Activated gamma-delta T cell treated with anti-CD3 and anti-CD28 coated beads, Interleukin-2, amount 50 U/mL, for 16 hours (primary cell): ENCODE results near the gene GKN1.
A peak's percentile ranks its signal among the peaks of the same experiment; 100 is the strongest.
"Not testable (repeated sequence)": the region's sequence is repeated elsewhere in the genome, so short reads cannot be mapped to it uniquely, and the experiment has no call there.

Experiments
- DNase-seq: peaks from one replicate; pipeline ENCODE4 v3.0.0-alpha.2; 2020; ENCODE audit warnings: low read depth

The GKN1 gene, protein sequence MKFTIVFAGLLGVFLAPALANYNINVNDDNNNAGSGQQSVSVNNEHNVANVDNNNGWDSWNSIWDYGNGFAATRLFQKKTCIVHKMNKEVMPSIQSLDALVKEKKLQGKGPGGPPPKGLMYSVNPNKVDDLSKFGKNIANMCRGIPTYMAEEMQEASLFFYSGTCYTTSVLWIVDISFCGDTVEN

DNA sequence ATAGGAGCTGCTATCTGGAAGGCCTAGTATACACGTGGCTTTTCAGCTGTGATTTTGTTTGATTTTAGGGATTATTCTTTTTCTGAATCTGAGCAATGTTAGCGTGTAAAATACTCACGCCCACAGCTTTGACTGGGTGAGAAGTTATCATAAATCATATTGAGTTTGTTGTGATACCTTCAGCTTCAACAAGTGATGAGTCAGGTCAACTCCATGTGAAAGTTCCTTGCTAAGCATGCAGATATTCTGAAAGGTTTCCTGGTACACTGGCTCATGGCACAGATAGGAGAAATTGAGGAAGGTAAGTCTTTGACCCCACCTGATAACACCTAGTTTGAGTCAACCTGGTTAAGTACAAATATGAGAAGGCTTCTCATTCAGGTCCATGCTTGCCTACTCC is at the start of gene GKN1:
Gene GKN1, plus strand, starts transcription at position 386 of the 400 bp plus-strand sequence. CDS start 42 bp downstream, outside the sequence.
- no peak for DNase-seq

DNA sequence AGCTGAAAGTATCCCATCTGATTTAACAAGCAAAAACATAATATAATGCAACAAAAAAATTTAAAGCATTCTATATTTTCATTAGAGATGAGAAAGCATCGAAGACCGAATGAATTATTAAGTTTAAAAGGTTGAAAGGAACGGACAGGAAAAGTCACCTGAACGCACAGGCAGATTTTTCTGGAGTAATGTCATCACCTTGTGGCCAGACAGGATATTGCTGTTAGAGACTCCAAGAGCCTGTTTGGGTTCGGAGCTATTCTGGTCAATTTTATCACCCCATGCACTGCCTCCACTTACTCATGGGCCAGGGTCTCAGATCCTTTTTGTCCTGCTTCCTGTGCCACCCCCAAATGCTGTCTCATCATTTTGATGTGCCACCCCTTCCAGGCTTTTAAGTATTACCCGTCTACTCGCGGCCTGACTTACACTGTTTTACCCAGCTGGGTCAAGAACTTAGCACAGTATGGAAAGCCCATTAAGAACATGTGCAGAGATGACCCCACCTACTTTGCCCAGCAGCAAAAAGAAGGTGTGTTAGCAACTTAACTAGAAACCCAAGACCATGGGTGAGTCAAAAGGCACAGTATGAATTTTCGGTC is 49.0 kb upstream of the GKN1 start:
- DNase-seq: peak; percentile 32

DNA sequence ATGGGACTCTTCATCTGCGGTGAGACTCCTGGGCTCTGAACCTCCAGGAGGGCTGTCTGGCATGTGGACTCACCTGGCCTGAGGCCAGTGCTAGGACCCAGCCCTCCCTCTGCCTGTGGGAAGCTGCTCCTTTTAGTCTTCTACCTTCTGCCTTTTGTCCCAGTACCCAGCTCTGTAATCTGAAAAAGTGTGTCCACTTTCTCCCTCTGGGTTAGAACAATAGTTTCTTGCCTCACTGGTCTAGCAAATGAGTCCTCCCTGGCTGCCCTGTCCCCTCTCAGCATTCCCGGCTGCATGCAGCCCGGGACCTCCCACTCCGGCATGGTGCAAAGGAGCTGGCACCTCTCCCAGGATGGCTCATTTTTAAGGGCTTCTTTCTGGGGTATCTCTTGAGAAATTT is 47.6 kb upstream of the GKN1 start:
- DNase-seq: no peak

DNA sequence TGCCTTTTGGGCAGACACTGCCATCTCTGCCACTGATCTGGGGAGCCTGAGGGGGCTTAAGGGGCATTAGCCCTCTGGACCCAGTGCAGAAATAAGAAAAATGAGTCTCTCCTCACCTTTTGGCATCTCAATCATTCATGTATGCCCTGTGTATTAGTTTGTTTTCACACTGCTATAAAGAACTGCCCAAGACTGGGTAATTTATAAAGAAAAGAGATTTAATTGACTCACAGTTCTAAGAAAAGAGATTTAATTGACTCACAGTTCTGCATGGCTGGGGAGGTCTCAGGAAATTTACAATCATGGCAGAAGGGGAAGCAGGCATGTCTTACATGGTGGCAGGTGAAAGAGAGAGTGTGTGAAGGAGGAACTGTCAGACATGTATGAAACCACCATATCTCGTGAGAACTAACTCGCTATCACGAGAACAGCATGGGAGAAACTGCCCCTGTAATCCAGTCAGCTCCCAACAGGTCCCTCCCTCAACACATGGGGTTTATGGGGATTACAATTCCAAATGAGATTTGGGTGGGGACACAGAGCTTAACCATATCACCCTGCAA is 43.2 kb upstream of the GKN1 start:
- DNase-seq: no peak

DNA sequence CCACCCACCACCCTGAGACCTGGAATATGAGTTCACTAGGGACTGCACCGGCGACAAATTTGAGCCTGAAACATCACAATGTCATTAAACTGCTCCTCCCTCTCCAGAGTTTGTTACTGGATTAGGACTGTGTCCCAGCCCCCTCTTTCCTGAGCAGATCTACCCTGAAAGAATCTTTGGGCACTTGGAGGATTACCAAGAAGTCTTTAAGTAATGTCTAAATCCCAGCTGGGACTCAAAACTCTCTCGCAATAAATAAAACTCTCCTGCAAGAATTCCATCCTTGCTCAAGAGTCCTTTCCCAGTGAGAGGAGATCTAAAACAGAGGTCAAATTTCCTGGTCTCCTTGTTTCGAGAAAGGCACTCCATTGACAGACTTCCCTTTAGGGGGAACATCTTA is 42.6 kb upstream of the GKN1 start:
- no peak for DNase-seq

DNA sequence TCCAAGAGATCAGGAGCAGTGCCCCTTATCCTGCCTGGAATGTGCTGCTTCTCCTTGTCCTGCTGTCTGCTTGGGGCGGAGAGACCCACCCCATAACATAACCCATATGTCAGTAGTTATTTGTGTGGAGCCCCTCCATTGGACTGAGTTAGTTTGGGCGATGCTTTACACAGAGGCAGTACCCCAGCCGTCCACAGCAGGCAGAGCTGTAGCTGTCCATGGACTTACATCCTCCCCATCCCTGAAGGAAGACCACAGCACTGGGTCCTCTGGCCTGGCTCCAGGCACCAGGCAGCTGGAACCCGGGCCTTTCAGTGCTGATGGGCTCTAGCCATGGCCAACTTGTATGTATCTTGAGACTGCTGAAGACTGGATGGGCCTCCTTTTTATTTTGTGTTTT is 42.0 kb upstream of the GKN1 start:
- DNase-seq: no peak

DNA sequence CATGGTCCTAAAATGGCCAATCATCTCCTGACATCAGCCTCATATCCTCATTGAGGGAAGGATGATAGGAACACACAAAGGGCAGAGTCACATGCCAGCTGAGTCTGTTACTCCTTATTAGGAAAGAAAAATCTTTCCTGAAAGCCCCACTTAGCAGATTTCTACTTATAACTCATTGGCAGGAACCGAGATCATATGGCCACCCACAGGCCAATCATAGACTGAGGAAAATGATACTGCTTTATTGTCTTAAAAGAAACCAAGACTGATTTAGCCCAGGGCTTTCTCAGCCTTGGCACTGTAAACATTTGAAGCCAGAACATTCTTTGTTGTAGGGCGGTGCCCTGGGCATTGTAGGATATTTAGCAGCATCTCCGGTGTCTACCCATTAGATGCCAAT is 40.4 kb upstream of the GKN1 start:
- no peak for DNase-seq

DNA sequence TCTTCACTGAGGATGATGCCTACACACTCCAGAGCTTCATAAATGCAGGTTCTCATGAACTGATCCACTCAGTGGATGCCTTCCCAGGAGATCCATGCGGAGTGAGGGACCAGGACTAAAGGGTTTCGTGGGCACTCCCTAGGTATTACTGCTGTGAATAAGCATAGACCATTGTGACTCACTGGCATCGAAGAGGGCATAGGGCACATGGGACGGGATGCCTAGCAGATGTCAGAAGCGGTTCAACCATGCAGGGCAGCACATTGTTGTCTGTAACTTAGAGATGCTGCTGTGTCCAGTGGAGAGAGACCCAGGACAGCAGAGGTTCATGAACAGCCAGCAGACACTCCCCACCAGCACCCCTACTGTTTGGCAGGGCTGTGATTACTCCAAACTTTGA is 39.0 kb upstream of the GKN1 start:
- no peak for DNase-seq

DNA sequence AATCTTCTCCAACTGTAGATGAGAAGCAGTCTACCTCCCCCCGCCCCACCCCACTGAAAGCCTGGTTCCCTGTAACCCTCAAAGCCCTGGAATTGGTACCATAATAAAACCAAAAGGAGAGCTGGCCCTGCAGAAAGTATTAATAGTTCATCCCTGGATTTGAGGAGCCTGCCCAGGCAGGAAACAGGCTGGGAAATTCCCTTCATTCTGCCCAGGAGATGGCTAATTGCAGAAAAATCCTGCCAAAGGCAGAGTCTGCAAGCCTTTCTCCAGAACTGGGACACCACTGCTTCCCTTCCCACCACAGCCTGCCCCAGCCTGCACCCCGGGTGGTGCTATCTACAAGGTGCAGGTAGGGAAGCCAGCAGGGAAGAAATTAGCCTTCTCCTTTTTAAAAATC is 38.0 kb upstream of the GKN1 start:
- DNase-seq: no peak

DNA sequence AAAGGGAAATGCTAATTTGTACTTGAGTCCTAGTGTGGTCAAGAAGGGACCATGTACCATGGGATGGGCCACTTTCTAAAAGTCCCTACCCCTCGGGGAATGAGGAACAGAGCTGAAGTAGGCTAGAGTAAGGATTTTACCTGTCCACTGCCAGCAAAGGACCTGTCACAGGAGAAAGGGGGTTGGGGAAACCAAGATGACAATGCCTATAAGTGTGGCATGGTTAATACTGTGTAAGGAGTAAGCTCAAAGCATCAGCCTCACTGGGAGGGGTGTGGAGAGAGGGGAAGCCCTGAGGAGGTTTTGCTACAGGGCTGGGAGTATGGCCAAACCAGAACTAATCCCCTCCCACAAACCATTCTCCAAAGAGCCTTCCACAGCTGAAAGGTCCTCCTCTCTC is 37.5 kb upstream of the GKN1 start:
- no peak for DNase-seq

DNA sequence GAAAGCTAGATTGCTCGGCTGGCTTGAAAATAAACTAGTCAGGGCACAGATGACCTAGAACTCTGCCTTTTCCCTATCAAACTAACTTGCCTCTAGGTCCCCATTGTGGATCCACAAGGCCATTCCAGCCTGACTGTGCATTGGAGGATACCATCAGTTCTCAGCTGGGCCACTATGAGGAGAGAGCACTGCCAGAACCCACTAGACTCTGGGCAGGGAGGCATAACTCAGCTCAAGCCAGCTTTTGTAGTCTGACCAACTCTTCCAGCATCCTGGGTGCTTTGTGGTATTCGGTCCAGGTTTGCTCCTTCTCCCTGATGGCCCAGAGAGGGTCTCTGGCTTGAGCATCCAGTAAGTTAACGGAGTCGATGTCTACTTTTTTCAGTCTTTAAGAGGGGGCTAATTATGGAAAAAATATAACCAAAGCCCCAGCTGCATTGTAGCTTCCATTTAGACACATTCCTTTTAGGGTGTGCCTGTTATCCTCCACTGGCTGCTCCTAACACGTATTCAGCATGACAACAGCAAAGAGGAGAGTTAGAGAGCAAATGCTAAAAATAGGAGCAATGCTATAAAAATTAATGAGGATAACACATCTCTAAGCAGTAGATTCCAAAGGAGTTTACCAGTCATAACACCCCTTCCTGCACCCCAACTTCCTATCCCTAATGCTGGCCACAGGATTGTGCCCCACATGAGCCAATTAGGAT is 36.9 kb upstream of the GKN1 start:
- DNase-seq: no peak

DNA sequence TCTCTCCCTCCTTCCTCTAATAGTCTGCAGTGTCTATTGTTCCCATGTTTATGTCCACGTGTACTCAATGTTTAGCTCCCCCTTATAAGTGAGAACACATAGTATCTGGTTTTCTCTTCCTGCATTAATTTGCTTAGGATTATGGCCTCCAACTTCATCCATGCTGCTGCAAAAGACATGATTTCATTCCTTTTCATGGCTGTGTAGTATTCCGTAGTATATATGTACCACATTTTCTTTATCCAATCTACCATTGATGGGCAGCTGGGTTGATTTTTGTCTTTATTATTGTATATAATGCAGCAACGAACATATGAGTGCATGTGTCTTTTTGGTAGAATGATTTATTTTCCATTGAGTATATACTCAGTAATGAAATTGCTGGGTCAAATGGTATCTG is 35.5 kb upstream of the GKN1 start:
- DNase-seq: no peak

DNA sequence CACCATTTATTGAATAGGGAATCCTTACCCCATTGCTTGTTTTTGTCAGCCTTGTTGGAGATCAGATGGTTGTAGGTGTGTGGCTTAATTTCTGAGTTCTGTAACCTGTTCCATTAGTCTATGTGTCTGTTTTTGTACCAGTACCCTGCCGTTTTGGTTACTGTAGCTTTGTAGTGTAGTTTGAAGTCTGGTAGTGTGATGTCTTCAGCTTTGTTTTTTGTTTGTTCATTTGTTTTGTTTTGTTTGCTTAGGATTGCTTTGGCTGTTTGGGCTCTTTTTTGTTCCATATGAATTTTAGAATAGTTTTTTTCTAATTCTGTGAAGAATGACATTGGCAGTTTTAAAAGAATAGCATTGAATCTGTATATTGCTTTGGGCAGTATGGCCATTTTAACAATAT is 34.5 kb upstream of the GKN1 start:
- DNase-seq: no peak

DNA sequence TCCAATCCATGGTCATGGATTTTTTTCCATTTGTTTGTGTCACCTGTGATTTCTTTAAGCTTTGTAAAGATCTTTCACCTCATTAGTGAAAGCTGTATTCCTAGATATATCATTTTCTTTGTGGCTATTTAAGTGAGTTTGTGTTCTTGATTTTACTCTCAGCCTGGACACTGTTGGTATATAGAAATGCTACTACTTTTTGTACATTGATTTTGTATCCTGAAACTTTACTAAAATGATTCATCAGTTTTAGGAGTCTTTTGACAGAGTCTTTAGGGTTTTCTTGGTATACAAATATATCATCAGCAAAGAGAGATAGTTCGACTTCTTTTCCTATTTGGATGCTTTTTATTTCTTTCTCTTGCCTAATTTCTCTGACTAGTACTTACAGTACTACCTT is 34.1 kb upstream of the GKN1 start:
- DNase-seq: no peak

DNA sequence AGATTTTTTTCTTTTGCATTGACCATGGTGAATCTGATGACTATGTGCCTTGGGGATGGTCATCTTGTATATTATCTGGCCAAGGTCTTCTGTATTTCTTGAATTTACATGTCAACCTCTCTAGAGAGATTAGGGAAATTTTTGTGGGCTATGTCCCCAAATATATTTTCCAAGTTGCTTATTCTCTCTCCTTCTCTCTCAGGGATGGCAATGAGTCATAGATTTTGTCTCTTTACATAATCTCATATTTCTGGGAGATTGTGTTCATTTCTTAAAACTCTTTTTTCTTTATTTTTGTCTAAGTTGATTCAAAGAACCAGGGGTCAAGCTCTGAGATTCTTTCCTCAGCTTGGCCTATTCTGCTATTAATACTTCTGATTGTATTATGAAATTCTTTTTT is 31.6 kb upstream of the GKN1 start:
- no peak for DNase-seq

DNA sequence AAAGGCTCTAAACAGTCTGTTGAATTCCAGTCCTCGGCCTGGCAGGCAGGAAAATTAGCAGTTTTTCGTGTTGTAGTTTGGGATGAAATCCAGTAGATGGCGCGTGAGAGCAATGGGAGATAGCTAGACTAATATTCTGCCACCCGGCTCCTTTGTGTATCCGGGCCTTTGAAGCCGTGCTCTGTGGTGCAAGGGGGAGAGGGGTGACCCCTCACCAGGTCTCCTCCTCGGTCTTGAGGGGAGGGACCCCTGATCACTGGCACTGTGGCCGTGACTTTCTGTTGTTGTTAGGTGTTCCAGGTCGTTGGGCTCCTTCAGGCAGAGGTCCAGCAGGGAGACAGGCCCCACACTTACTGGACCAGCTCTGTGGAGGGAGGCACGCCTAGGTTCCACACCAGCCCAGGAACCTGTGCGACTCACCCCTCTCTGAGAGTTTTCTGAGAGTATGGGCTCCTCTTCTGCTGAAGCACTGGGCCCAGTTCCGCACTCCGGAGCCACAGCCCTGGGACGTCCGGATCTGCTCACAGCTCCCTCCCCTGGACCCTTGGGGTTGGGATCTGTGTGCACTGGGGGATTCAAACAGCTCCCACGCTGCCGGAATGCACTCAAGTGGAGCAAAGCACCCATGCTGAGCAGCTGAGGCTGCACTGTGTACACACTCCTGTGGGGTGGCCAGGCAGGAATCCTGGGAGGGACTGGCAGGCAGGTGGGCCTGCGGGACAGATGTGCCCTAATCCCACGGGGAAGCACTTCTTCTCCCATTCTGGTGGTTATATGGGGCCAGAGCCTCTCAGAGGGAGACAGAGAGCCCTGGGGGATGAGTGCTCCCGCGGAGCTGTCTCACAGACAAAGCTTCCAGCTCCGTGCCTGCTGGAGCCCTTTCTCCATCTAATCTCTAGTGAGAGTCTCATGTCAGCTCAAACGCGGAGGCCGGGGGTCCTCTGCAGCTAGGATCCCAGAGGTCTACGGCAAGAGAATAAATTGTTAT is 30.6 kb upstream of the GKN1 start:
- DNase-seq: peak; percentile 28

DNA sequence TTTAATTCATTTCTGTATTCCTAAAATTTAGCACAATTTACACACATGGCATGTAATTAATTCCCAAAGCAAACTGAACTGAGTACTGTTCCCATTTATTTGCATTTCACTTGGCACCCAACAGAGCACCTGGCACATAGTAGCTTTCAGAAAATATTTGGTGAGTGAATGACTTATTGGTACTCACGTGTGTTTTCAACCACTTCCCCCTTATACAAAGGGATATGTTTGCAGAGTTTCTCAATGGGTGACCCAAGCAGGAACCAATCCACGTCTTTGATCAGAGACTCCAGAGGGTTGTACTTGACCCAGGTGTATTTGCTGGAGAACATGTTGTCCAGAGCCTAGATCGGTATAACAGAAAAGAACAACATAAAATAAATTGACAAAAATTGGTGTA is 28.3 kb upstream of the GKN1 start:
- no peak for DNase-seq

DNA sequence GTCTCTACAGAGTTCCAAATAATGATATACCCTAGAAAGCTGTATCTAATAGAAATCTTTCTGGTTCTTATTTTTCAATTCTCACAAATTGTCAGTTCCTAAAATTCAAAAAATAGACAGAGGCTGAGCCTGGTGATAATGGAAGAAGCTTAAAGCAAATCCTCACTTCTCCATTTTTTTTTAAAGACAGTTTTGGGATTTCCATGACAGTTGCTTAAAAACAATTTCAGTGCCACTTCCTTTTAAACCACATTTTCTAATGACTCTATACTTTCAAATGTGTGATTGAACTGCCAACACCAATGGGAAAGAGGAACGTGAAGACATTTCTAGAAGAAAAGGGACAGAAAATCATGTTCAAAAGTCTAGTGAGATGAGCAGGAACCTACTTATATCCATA is 25.7 kb upstream of the GKN1 start:
- DNase-seq: no peak

DNA sequence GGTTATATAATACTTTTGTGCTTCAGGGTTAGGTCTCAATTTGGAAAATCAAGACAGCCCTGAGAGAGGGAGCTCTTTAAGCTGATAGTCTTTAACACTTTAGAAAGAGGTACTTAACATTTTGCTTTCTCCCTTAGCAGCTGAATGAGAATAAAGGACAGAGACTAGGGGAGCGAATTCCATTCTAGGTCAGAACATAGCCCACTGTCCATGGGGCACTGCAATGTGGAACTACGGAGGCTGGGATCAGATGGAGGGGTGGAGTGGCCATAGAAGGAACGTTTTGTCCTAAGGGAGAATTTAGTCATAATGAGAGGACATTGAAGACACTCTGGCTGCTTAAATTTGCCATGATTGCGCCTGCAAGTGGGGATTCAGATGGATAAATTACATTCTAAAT is 22.5 kb upstream of the GKN1 start:
- DNase-seq: no peak

DNA sequence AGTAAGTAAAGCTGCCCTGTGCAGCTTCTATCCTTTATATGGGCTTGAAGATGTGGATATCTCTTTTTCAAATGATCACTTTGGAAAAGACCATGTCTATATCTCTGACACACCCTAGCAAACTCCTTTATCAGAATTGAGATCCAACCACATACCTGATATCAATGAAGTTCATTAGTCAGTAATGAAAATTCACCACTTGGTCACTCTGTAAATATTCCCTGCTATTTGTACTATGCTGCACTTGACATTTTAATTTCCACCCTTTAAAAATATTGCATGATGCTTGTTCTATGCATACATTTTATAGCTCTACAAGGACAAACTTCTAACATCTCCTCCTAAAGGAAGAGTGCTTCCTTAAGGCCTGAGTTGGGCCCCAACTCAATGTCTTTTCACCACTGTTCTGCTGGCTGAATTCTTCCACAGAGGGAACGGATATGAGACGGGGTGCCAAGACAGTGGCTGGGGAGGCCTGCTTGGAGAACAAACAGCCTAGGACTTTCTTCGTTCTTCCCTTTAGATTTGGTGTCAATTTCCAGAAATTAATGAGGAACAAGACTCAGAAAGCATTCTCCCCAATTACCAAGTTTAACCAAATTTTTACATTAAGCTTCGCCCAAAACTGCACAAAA is 21.4 kb upstream of the GKN1 start, which contains the start of gene GKN2:
Gene GKN2, minus strand, starts transcription at position 7 of the 635 bp plus-strand sequence. CDS start 32 bp downstream, outside the sequence.
- DNase-seq: no peak

DNA sequence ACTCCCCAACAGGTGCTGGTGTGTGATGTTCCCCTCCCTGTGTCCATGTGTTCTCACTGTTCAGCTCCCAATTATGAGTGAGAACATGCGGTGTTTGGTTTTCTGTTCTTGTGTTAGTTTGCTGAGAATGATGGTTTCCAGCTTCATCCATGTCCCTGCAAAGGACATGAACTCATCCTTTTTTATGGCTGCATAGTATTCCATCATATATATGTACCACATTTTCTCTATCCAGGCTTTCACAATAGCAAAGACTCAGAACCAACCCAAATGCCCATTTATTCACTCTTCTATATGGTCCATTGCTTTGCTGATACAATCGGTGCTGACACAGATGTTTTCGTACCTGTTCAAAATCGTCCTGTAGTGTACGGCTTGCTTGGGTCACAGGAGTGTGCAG is 19.0 kb upstream of the GKN1 start:
- DNase-seq: not testable (repeated sequence)

DNA sequence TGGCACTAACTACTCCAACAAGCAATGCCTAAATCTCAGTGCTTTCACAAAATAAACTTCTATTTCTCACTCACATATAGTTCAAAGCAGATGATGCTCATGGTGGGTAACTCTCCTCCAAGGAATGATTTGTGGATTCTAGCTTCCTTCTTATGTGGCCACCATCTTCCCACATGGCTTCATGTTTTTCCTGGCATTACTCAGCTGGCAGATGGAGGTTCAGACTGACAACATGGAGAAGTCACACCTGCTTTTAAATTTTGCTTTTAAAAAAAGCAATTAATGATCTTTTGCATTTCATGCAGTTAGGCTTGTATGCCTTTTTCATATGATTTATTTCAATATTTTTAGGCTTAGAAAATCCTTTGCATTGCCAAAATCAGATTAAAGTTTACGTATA is 15.4 kb upstream of the GKN1 start:
- DNase-seq: no peak
